Caco-2 (cell line): ENCODE data around the gene RPH3AL. TPM values are rescaled to one million over a fixed set of nuclear protein-coding genes. Genes with fewer than 3 reads are reported as not detected.

Source experiments
- BruUV-seq: library from RNA; stranded (reverse); fragments of 400-500 nt; replicated peaks from 2 replicates; lab custom pipeline; 2021; lab: Mats Ljungman, UMichigan
- CTCF ChIA-PET: fragments of 300-600 bp; sonication (Branson Sonifier 250); formaldehyde crosslinking; loops from one replicate; lab custom pipeline; 2022; ENCODE audit warnings: antibody characterized with exemption; lab: Charles Lee
- POLR2A ChIA-PET: fragments of 300-600 bp; sonication (Branson Sonifier 250); formaldehyde crosslinking; loops from one replicate; lab custom pipeline; 2022; ENCODE audit warnings: antibody characterized with exemption; lab: Charles Lee
- DNase-seq, 2 experiments: peaks; one replicate each; pipeline versions ENCODE4 v3.0.0 to v3.0.0-alpha.2; 2020 to 2022
- H3K27me3 ChIP-seq: replicated peaks from 2 replicates; pipeline ENCODE4 v1.6.0; 2011; ENCODE audit warnings: low read length; ENCODE audit not compliant: control insufficient read depth, insufficient read depth
- H3K36me3 ChIP-seq: 2 replicates; pipeline ENCODE4 v1.5.1; 2011; ENCODE audit warnings: low read length; ENCODE audit not compliant: control insufficient read depth, insufficient read depth
- H3K4me1 ChIP-seq: fragments of 250-450 bp; sonication (Bioruptor Pico); 2 replicates; pipeline ENCODE4 v1.5.1; 2020; ENCODE audit warnings: mild to moderate bottlenecking
- H3K4me3 ChIP-seq: 2 replicates; pipeline ENCODE4 v1.5.1; 2011; ENCODE audit warnings: low read depth, mild to moderate bottlenecking, control low read depth, low read length
- H3K9me3 ChIP-seq: fragments of 250-450 bp; sonication (Bioruptor Pico); 2 replicates; pipeline ENCODE4 v1.5.1; 2020; ENCODE audit warnings: mild to moderate bottlenecking, moderate library complexity
- H3K27ac Mint-ChIP-seq: one replicate; pipeline ENCODE4 v1.8.0; 2022; ENCODE audit warnings: mixed read lengths; ENCODE audit not compliant: unreplicated experiment
- H3K27me3 Mint-ChIP-seq: one replicate; pipeline ENCODE4 v1.8.0; 2022; ENCODE audit warnings: mixed read lengths; ENCODE audit not compliant: insufficient read depth, unreplicated experiment
- H3K36me3 Mint-ChIP-seq: one replicate; pipeline ENCODE4 v1.8.0; 2022; ENCODE audit warnings: mild to moderate bottlenecking, mixed read lengths; ENCODE audit not compliant: insufficient read depth, unreplicated experiment
- H3K4me1 Mint-ChIP-seq: one replicate; pipeline ENCODE4 v1.8.0; 2022; ENCODE audit warnings: low read depth, mixed read lengths; ENCODE audit not compliant: unreplicated experiment
- H3K4me3 Mint-ChIP-seq: one replicate; pipeline ENCODE4 v1.8.0; 2022; ENCODE audit warnings: mild to moderate bottlenecking, moderate library complexity, mixed read lengths; ENCODE audit not compliant: unreplicated experiment
- H3K9me3 Mint-ChIP-seq: one replicate; pipeline ENCODE4 v1.8.0; 2022; ENCODE audit warnings: mixed read lengths; ENCODE audit not compliant: unreplicated experiment
- intact Hi-C: fragments of 100-400 bp; cut with micrococcal nuclease; formaldehyde crosslinking; loops from one replicate; pipeline ENCODE4 v1.10.0; 2022; ENCODE audit not compliant: unreplicated experiment
- total RNA-seq: library from RNA; stranded (reverse); gene quantifications from 2 replicates; pipeline ENCODE4 v1.2.3, GENCODE V29; 2022
- TF ChIP-seq, protein P1 (sequence below), 2 experiments: fragments of 200-600 bp in 1 of 2; IDR thresholded peaks; 1 replicate in 1 of 2; 2 replicates in 1 of 2; pipeline versions ENCODE4 v1.5.1 to v1.8.0; 2011 to 2022; ENCODE audit warnings: antibody characterized with exemption in 1 of 2, control low read depth in 1 of 2, inconsistent platforms in 1 of 2, low read depth in 1 of 2, low read length in 1 of 2, mild to moderate bottlenecking in 1 of 2, moderate library complexity in 1 of 2; ENCODE audit not compliant: insufficient read depth in 1 of 2, severe bottlenecking in 1 of 2, unreplicated experiment in 1 of 2

RPH3AL gene
- total RNA-seq, 1 experiment from 2014 or later: 36.0 TPM

DNA sequence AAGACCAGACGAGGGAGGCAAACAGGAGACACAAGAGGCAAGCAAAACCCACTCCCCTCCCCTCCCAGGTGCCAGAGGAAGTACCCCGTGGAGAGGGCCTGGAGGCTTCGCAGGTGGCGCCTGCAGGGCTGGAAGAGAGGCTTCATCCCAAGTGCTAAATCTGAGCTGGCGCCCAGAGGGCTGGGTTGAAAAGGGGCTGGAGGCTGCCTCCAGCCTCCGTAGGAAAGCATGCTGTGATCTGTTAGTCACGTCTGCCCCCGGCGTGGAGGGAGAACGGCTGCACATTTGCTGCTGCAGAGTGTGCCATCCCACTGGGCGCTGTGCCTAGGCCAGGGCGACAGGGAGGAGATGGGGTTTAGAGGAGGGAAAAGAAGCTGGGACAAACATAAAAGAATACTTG lies 16.9 kb downstream of the RPH3AL start:
- Mint-ChIP-seq H3K36me3 (peaks cover 17% of the 10 kb centered on the region), H3K4me1 (no peaks in the 10 kb centered on the region), H3K4me3 (no peak overlapping the region), H3K27ac (no peak overlapping the region), H3K9me3 (no peaks in the 10 kb centered on the region), H3K27me3 (no peaks in the 10 kb centered on the region)
- TF ChIP-seq, protein P1, sequence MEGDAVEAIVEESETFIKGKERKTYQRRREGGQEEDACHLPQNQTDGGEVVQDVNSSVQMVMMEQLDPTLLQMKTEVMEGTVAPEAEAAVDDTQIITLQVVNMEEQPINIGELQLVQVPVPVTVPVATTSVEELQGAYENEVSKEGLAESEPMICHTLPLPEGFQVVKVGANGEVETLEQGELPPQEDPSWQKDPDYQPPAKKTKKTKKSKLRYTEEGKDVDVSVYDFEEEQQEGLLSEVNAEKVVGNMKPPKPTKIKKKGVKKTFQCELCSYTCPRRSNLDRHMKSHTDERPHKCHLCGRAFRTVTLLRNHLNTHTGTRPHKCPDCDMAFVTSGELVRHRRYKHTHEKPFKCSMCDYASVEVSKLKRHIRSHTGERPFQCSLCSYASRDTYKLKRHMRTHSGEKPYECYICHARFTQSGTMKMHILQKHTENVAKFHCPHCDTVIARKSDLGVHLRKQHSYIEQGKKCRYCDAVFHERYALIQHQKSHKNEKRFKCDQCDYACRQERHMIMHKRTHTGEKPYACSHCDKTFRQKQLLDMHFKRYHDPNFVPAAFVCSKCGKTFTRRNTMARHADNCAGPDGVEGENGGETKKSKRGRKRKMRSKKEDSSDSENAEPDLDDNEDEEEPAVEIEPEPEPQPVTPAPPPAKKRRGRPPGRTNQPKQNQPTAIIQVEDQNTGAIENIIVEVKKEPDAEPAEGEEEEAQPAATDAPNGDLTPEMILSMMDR (IDR thresholded peaks at IDR 0.05; ENCODE audit: insufficient read depth in 1 of 2, low read depth in 1 of 2, low read length in 1 of 2, severe bottlenecking in 1 of 2, unreplicated experiment in 1 of 2): no peak
- no peak for DNase-seq
- intact Hi-C loops: no loop called here
- Histone ChIP-seq H3K9me3 (no peaks in the 10 kb centered on the region), H3K4me1 (no peaks in the 10 kb centered on the region), H3K4me3 (no peak overlapping the region), H3K27me3 (no peaks in the 10 kb centered on the region), H3K36me3 (no peaks in the 10 kb centered on the region)
- no TSS peak for BruUV-seq
- CTCF ChIA-PET: no interaction called here
- POLR2A ChIA-PET: no interaction called here

DNA sequence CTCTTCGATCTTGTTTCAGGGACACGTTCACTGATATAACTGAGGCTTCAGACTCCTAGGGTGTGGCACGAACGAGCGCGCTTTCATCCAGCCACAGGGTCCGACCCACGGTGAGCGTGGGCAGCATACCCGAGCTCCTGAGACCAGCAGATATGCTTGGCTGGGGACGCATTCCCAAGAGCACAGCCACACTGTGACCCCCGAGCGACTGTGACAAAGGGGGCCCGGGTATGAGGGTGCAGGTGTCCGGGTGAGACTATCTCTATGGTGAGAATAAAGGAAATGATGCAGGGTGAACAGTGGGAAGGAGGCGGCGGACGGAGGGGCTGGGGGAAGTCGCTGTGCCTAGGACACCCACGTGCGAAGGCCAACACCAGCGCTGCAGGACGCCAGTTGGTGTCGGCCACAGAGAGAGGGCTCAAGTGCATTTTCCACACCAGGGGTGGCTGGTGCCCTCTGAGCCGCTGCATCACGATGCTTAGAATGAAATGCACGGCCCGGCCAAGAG lies 17.6 kb downstream of the RPH3AL start:
- ChIA-PET CTCF (no interaction called here), POLR2A (no interaction called here)
- Mint-ChIP-seq H3K4me3 (no peak overlapping the region), H3K9me3 (no peaks in the 10 kb centered on the region), H3K27ac (no peak overlapping the region), H3K27me3 (no peaks in the 10 kb centered on the region), H3K36me3 (peaks cover 17% of the 10 kb centered on the region), H3K4me1 (no peaks in the 10 kb centered on the region)
- Histone ChIP-seq H3K36me3 (no peaks in the 10 kb centered on the region), H3K4me1 (no peaks in the 10 kb centered on the region), H3K9me3 (no peaks in the 10 kb centered on the region), H3K27me3 (no peaks in the 10 kb centered on the region), H3K4me3 (no peak overlapping the region)
- no TSS peak for BruUV-seq
- intact Hi-C loops: no loop called here
- TF ChIP-seq, protein P1 (IDR thresholded peaks at IDR 0.05; ENCODE audit: insufficient read depth in 1 of 2, low read depth in 1 of 2, low read length in 1 of 2, severe bottlenecking in 1 of 2, unreplicated experiment in 1 of 2): no peak
- DNase-seq: no peak

DNA sequence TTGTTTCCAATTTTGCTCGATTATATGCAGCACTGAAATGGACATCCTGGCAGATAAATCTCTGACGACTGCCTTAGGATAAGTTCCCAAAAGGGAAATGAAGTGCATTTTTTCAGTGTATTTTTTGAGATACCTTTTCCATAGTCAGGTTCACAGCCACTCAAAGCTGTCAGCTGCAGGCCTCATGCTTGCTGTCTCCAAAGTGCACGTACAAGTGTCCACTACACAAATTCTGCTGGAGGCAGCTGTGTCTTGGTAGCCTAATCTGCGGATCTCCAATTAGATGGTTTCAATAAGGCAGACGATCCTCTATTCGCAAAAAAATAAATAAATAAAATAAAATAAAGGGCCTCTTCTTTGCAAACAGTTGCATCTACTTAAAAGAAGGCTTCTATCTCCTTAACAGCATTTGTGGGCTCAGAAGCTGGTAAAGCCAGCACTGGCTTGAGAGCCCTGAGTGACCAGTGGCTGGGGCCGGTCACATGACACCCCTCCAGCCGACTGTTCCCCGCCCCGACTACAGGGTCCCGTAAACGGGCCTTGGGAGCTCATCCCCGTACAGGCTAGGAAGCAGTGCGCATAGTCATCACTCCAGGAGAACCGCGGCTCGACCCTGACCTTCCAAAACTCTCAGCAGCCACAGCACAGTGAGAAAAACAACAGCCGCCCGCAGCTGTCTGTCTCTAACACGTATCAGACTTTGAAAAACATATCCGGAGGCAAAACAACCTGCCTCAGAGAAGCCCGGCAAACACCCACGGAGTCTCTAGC lies 18.8 kb downstream of the RPH3AL start:
- no peaks in the 10 kb centered on the region for H3K27me3 Mint-ChIP-seq
- Histone ChIP-seq H3K36me3 (no peaks in the 10 kb centered on the region), H3K4me3 (no peak overlapping the region), H3K4me1 (no peaks in the 10 kb centered on the region), H3K27me3 (no peaks in the 10 kb centered on the region), H3K9me3 (no peaks in the 10 kb centered on the region)
- H3K4me1 Mint-ChIP-seq: no peaks in the 10 kb centered on the region
- no peak overlapping the region for H3K4me3 Mint-ChIP-seq
- ChIA-PET CTCF (interaction anchor here (0.5 kb wide), 1 partner anchor 24 kb away, joined by 3 read pairs; no protein-coding TSS in a partner anchor), POLR2A (no interaction called here)
- H3K9me3 Mint-ChIP-seq: no peaks in the 10 kb centered on the region
- no TSS peak for BruUV-seq
- no peak overlapping the region for H3K27ac Mint-ChIP-seq
- peaks cover 17% of the 10 kb centered on the region for H3K36me3 Mint-ChIP-seq
- intact Hi-C loops: no loop called here
- TF ChIP-seq, protein P1 (IDR thresholded peaks at IDR 0.05; ENCODE audit: insufficient read depth in 1 of 2, low read depth in 1 of 2, low read length in 1 of 2, severe bottlenecking in 1 of 2, unreplicated experiment in 1 of 2): no peak
- peak in 1 of 2 experiments; percentile 21 for DNase-seq
